Measurements from ENCODE around the gene UVRAG. TPM values are rescaled to one million over a fixed set of nuclear protein-coding genes. Genes with fewer than 3 reads are reported as not detected.

Gene UVRAG
- total RNA-seq, 4 donors from 2014 or later = 27.3 to 38.7 (median 33.6) TPM

DNA sequence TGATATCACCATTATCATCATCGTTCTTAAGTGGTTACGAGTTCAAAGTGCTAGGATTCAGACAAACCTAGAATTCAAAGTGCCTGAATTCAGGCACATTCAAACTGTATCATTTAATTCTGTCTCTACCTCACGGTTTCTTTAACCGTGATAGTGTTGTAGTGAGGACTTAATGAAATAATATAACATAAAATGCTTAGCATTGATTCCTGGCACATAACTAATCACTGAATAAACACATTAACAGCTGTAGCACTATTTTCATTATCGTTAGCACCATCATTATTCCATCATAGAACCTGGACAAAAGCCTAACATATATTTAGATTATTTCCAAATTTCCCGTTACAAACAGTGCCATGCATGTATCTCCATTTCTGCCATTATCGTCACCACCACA lies 289.3 kb downstream of the UVRAG start:
- no peak for DNase-seq (ENCODE audit: low spot score in 2 of 2)
- Histone ChIP-seq H3K27me3 (no peaks in the 10 kb centered on the region), H3K4me3 (no peak overlapping the region), H3K4me1 (peaks cover 0 to 8% (median 0%) of the 10 kb centered on the region in 4 donors), H3K9me3 (no peaks in the 10 kb centered on the region), H3K36me3 (no peaks in the 10 kb centered on the region), H3K27ac (no peak overlapping the region)
- 95% methylated on average over 7 of the region's 7 CpGs for WGBS, 2 donors
- TF ChIP-seq, protein P1, sequence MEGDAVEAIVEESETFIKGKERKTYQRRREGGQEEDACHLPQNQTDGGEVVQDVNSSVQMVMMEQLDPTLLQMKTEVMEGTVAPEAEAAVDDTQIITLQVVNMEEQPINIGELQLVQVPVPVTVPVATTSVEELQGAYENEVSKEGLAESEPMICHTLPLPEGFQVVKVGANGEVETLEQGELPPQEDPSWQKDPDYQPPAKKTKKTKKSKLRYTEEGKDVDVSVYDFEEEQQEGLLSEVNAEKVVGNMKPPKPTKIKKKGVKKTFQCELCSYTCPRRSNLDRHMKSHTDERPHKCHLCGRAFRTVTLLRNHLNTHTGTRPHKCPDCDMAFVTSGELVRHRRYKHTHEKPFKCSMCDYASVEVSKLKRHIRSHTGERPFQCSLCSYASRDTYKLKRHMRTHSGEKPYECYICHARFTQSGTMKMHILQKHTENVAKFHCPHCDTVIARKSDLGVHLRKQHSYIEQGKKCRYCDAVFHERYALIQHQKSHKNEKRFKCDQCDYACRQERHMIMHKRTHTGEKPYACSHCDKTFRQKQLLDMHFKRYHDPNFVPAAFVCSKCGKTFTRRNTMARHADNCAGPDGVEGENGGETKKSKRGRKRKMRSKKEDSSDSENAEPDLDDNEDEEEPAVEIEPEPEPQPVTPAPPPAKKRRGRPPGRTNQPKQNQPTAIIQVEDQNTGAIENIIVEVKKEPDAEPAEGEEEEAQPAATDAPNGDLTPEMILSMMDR (IDR thresholded peaks at IDR 0.05) = no peak
- TF ChIP-seq EP300 (IDR thresholded peaks at IDR 0.05) (no peak), POLR2A (IDR thresholded peaks at IDR 0.05) (no peak)

DNA sequence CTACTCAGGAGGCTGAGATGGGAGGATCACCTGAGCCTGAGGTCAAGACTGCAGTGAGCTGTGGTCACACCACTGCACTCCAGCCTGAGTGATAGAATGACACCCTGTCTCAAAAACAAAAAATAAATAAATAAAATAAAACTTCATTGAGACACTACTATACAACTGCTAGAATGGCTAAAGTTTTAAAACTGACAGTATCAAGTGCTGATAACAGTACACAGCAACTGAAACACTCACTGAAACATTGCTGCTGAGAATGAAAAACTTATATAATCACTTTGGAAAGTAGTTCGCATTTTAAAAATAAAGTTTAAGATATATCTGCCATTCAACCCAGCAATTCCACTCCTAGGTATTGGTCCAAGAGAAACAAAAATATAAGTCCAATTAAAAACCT lies 290.6 kb downstream of the UVRAG start:
- Histone ChIP-seq H3K9me3 (no peaks in the 10 kb centered on the region), H3K27ac (no peak overlapping the region), H3K36me3 (no peaks in the 10 kb centered on the region), H3K27me3 (no peaks in the 10 kb centered on the region), H3K4me3 (no peak overlapping the region), H3K4me1 (peaks cover 0 to 8% (median 0%) of the 10 kb centered on the region in 4 donors)
- DNase-seq (ENCODE audit: low spot score in 2 of 2) = no peak
- WGBS, 2 donors = 96 to 98% methylated on average over 1 of the region's 1 CpG
- TF ChIP-seq EP300 (IDR thresholded peaks at IDR 0.05) (no peak), POLR2A (IDR thresholded peaks at IDR 0.05) (no peak)
- TF ChIP-seq, protein P1 (IDR thresholded peaks at IDR 0.05) = no peak

DNA sequence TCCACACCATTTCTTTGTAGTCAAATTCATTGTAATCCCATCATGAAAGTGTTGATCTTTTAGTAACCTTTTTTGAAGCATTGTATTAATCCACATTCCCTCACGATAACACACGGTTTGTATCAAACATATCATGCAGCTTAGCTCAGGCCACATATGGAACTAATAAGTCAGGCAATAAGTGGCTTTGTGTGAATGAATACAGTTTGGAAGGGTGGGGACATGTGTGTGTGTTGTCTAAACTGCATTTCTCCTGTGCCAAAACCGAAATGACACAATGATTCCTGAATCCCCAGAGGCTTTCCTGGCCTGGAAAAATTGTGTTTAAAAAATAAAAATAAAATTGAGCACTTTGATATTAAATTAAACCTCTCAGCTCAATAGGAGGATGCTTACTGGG lies 293.0 kb downstream of the UVRAG start:
- no peak for DNase-seq (ENCODE audit: low spot score in 2 of 2)
- H3K9me3 ChIP-seq = peaks cover 0 to 8% (median 0%) of the 10 kb centered on the region in 4 donors
- 69 to 71% methylated on average over 3 of the region's 3 CpGs for WGBS, 2 donors
- H3K36me3 ChIP-seq = no peaks in the 10 kb centered on the region
- no peaks in the 10 kb centered on the region for H3K4me1 ChIP-seq
- no peak overlapping the region for H3K27ac ChIP-seq
- no peak for TF ChIP-seq POLR2A (IDR thresholded peaks at IDR 0.05)
- TF ChIP-seq, protein P1 (IDR thresholded peaks at IDR 0.05) = no peak
- TF ChIP-seq EP300 (IDR thresholded peaks at IDR 0.05) = no peak
- H3K27me3 ChIP-seq = no peaks in the 10 kb centered on the region
- no peak overlapping the region for H3K4me3 ChIP-seq

DNA sequence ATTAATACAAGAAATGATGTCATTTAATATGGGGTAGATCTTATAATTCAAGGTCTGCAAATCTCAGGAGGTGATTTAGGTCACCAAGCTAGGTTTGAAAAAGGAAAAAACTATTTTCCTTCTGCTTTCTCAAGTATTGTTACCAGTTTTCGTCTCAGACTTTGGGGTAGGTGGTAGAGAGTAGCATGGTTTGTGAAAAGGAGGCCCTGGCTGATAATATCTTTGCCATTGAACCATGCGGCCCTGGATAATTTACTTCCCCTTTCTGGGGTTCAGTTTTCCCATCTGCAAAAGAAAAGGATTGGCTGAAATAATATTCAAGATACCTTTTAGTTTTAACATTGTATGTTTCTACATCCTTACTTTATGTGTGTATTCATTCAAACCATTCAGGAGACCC lies 299.2 kb downstream of the UVRAG start:
- H3K27ac ChIP-seq = no peak overlapping the region
- DNase-seq (ENCODE audit: low spot score in 2 of 2) = no peak
- 87 to 90% methylated on average over 2 of the region's 2 CpGs for WGBS, 2 donors
- H3K4me1 ChIP-seq = peaks cover 0 to 11% (median 4%) of the 10 kb centered on the region in 4 donors
- TF ChIP-seq EP300 (IDR thresholded peaks at IDR 0.05) (no peak), POLR2A (IDR thresholded peaks at IDR 0.05) (no peak)
- TF ChIP-seq, protein P1 (IDR thresholded peaks at IDR 0.05) = no peak
- H3K36me3 ChIP-seq = peaks cover 0 to 10% (median 0%) of the 10 kb centered on the region in 3 donors
- H3K4me3 ChIP-seq = no peak overlapping the region
- no peaks in the 10 kb centered on the region for H3K27me3 ChIP-seq
- H3K9me3 ChIP-seq = peaks cover 0 to 8% (median 0%) of the 10 kb centered on the region in 4 donors

DNA sequence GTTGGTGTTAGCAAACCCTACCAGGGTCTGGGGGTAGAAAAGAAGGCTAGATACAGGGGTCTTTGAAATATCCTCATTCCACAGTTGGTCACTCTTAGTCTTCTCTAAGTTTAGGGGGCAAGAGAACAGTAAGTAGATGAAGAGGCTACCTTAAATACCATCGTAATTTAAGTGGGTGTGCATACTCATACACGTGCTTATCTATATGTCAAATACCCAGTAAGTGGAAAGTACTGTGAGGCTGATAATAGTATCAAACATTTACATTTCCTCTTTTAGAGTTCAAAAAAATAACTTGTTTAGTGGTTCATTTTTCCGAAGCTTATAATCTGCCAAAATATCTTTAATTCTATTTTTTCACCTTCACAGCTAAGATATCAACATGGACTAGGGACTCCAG lies 300.5 kb downstream of the UVRAG start:
- H3K9me3 ChIP-seq = peaks cover 0 to 8% (median 0%) of the 10 kb centered on the region in 4 donors
- no peak overlapping the region for H3K4me3 ChIP-seq
- peaks cover 0 to 24% (median 11%) of the 10 kb centered on the region in 4 donors for H3K4me1 ChIP-seq
- H3K27me3 ChIP-seq = no peaks in the 10 kb centered on the region
- TF ChIP-seq POLR2A (IDR thresholded peaks at IDR 0.05) (no peak), EP300 (IDR thresholded peaks at IDR 0.05) (no peak)
- TF ChIP-seq, protein P1 (IDR thresholded peaks at IDR 0.05) = no peak
- WGBS, 2 donors = 92 to 93% methylated on average over 3 of the region's 3 CpGs
- H3K36me3 ChIP-seq = peaks cover 0 to 10% (median 0%) of the 10 kb centered on the region in 3 donors
- H3K27ac ChIP-seq = no peak overlapping the region
- DNase-seq (ENCODE audit: low spot score in 2 of 2) = no peak

All from tibial nerve (tissue), 4 donors.